Activated CD4-positive, alpha-beta memory T cell treated with anti-CD3 and anti-CD28 coated beads for 36 hours (primary cell): ENCODE results near the gene POLR2L. TPM values are rescaled to one million over a fixed set of nuclear protein-coding genes. Genes with fewer than 3 reads are reported as not detected.

ENCODE experiments used
- CTCF ChIA-PET: fragments of 350-600 bp; sonication (Branson Sonifier 250); formaldehyde crosslinking; loops from one replicate; lab custom pipeline; 2021; ENCODE audit warnings: antibody characterized with exemption, inconsistent platforms; lab: Charles Lee
- POLR2A ChIA-PET: fragments of 350-600 bp; sonication (Branson Sonifier 250); formaldehyde crosslinking; loops from one replicate; lab custom pipeline; 2021; ENCODE audit warnings: antibody characterized with exemption; lab: Charles Lee
- DNase-seq: peaks from one replicate; pipeline ENCODE4 v3.0.0-alpha.2; 2020
- H3K27ac Mint-ChIP-seq: one replicate; pipeline ENCODE4 v1.8.0; 2021; ENCODE audit warnings: mixed read lengths
- H3K27me3 Mint-ChIP-seq: one replicate; pipeline ENCODE4 v1.8.0; 2021; ENCODE audit warnings: mixed read lengths
- H3K36me3 Mint-ChIP-seq: one replicate; pipeline ENCODE4 v1.8.0; 2021; ENCODE audit warnings: mixed read lengths
- H3K4me1 Mint-ChIP-seq: one replicate; pipeline ENCODE4 v1.8.0; 2021; ENCODE audit warnings: low read depth, mixed read lengths
- H3K4me3 Mint-ChIP-seq: one replicate; pipeline ENCODE4 v1.8.0; 2021; ENCODE audit warnings: mild to moderate bottlenecking, mixed read lengths
- H3K9me3 Mint-ChIP-seq: one replicate; pipeline ENCODE4 v1.8.0; 2021; ENCODE audit warnings: mixed read lengths
- intact Hi-C: fragments of 100-400 bp; cut with micrococcal nuclease; formaldehyde crosslinking; loops from one replicate; pipeline ENCODE4 v1.15.1; 2023
- total RNA-seq, 2 experiments: library from RNA; stranded (reverse); gene quantifications; one replicate each; pipeline ENCODE4 v1.2.3, GENCODE V29; 2021

The POLR2L gene
- total RNA-seq, result 10 to 100 TPM; 70.4 to 74.0 TPM

DNA sequence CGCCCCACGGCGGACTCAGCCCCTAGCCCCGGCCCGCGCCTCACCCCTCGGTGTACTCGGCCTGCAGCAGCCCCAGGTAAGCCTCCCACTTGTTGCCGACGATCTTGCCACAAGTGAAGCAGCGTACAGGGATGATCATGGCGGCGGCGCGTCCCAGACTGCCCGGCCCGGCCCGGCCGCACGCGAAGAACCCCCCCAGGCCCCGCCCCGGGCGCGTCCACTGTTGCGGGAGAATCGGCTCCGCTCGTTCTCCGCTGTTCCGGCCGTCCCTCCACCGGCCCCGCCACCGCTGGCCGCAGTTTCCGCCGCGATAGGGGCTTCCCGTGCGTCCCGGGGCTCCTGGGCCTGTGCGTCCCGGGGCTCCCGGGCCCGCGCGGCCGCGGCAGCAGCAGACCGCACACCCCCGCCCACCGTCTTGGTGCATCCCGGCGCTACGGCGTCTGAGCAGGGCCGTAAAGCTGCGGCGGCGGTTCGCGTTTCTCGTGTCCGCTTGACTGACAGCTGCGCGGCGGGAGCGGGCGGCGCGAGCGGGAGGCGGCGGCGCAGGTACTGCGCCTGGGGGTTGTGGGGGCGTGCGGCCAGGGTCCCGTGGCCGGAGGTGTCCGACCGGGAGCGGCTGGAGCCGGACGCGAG is at the start of gene POLR2L, which contains the start of gene TSPAN4:
POLR2L (minus strand) TSS at position 160 of the 633 bp plus-strand sequence; CDS start at position 139, 21 bp downstream.
TSPAN4 (plus strand) TSS at position 483 of the 633 bp plus-strand sequence. CDS start 7,453 bp downstream, outside the sequence.
- peaks cover 4% of the 10 kb centered on the region for H3K27me3 Mint-ChIP-seq
- H3K9me3 Mint-ChIP-seq, result no peaks in the 10 kb centered on the region
- CTCF ChIA-PET, result interaction anchor here (0.6 to 2.6 kb wide), 5 partner anchors 10 to 209 kb away, joined by 3 to 11 read pairs (median 5); partner anchors contain the start of gene CD151
- peaks cover 22% of the 10 kb centered on the region for H3K4me1 Mint-ChIP-seq
- peaks cover 5% of the 10 kb centered on the region for H3K36me3 Mint-ChIP-seq
- peak; percentile 90 for DNase-seq
- peak within 1 kb of the TSS; percentile 85 for H3K4me3 Mint-ChIP-seq
- POLR2A ChIA-PET, result interaction anchor here (0.6 to 2.8 kb wide), 6 partner anchors 9 to 209 kb away, joined by 3 to 12 read pairs (median 3); partner anchors contain the start of genes CD151, GATD1 and RPLP2
- intact Hi-C loops, result loop anchor here (1.0 to 5.0 kb wide), 3 partner anchors 10 to 85 kb away; partner anchors contain the start of genes AP2A2, CD151 and CHID1
- peak within 1 kb of the TSS; percentile 74 for H3K27ac Mint-ChIP-seq

DNA sequence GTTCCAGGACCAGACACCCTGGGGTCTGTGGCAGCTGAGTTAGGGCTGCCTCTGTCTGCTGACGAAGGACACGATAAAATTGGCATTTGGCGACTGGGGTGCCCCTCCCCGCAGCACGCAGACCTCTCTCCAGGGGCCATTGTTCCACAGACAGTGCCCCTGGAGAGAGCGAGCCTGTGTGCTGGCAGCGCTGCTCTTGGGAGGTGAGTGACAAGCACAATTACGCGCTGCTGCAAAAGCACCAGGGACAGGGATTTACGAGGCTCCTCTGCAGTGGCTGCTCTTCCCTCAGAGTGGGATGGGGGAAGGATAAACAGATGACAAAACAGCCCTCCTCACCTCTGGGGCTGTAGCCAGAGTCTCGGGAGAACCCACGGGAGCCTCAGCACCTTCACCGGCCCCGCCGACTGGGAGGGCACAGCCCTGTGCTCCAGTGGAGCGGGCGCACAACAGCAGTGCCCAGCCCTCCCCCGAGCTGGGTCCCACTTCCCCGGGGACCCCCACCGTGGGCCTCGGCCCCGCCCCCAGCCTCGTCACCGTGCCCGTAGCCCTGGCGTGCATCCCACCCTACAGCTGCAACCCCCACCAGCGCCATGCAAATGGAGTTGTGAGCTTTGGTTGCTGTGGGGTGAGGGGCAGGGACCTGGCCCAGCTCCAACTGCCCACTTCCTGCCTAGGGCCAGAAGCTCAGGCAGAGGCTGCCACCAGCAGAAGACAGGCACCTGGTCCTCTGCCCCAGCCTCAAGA is 48.6 kb upstream of the POLR2L start:
- intact Hi-C loops, result no loop called here
- no peak overlapping the region for H3K4me3 Mint-ChIP-seq
- ChIA-PET POLR2A (no interaction called here), CTCF (no interaction called here)
- H3K9me3 Mint-ChIP-seq, result no peaks in the 10 kb centered on the region
- H3K4me1 Mint-ChIP-seq, result no peaks in the 10 kb centered on the region
- peaks cover 3% of the 10 kb centered on the region for H3K36me3 Mint-ChIP-seq
- DNase-seq, result no peak
- no peaks in the 10 kb centered on the region for H3K27me3 Mint-ChIP-seq
- H3K27ac Mint-ChIP-seq, result no peak overlapping the region

DNA sequence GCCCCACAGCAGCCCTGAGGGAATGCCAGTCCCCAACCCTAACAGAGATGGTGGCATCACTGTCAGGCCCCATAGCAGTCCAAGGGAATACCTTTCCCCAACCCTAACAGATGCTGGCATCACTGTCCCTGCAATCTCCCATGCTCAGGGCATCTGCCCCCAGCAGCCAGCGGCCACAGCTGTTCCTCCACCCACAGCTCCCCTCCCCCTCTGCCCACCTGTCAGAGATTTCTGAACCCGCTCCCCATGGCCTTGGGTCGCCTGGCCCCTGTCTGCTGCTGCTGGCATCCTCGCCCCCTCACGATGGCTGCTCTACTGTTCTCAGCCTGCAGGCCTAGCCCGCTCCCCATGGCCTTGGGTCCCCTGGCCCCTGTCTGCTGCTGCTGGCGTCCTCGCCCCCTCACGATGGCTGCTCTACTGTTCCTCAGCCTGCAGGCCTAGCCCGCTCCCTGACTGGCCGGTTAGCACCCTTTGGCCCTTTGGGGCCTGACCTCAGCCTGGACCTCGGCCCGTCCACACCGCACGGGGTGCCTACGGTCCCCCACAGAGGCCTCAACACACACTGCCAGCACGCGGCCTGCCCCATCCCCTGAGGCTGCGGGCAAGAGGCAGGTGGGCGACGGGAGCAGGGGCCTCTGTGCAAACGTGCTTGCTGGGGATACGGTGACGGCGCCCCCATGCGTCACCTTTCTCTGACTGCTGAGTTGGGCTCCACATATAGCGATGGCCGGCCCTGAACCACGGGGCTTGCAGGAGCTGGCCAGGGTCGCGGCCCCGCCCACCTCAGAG is 47.6 kb upstream of the POLR2L start:
- H3K27ac Mint-ChIP-seq, result no peak overlapping the region
- POLR2A ChIA-PET, result no interaction called here
- H3K4me1 Mint-ChIP-seq, result no peaks in the 10 kb centered on the region
- peaks cover 3% of the 10 kb centered on the region for H3K36me3 Mint-ChIP-seq
- no peak overlapping the region for H3K4me3 Mint-ChIP-seq
- no peaks in the 10 kb centered on the region for H3K27me3 Mint-ChIP-seq
- no peaks in the 10 kb centered on the region for H3K9me3 Mint-ChIP-seq
- CTCF ChIA-PET, result no interaction called here
- no peak for DNase-seq
- intact Hi-C loops, result no loop called here

DNA sequence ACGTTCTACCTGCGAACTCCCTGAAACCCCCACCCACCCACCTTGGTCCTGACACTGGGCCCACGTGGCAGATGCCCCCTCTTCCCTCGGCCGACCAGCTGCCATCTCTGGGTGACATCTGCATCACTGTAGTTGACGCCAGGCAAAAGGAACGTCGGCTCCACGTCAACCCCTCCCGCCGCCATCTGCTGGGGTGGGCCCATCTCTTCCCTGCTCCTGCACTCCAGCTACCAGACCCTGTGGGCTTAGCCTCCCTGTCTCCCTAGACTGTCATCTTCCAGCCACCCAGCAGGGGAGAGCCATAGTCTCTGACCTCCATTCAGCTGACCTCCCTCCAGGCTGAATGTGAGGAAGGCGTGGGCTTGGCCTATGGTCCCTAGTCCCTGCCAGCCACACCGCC is 46.9 kb upstream of the POLR2L start:
- CTCF ChIA-PET, result no interaction called here

DNA sequence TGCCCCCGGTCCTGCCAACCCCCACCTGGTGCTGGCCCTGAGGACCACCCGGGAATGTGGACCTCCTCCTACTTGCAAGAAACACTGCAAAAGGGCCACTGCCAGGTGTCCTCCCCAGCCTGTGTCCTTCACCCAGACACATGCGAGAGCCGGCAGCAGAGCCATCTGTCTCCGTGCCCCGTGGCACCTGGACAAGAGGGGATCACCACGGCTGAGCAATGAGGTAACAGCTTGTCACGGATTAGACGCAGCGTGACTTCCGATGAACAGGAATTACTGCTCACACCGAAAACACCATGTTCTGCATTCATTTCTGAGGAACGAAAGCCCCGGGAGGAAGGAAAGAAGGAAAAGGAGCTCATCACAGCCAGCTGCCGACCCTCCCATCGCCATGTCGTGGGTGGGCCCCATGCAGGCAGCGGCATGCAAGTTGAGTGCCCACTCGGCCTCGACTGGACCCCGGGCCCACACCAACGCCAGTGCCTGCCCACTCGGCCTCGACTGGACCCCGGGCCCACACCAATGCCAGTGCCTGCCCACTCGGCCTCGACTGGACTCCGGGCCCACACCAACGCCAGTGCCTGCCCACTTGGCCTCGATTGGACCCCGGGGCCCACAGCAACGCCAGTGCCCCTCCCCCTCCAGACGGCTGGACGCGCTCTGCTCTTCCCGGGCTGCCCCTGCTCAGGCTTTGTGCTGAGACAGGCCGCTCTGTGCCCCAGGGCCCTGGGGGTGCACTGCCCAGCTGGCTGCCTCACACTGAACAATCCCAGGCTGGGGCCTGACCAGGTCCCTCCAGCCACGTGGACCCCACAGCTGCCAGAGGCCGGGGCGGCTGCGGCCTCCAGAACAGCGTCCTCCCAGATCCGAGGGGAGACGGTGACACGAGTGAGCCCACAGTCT is 46.2 kb upstream of the POLR2L start:
- H3K27ac Mint-ChIP-seq, result no peak overlapping the region
- H3K27me3 Mint-ChIP-seq, result no peaks in the 10 kb centered on the region
- ChIA-PET CTCF (no interaction called here), POLR2A (no interaction called here)
- H3K4me3 Mint-ChIP-seq, result no peak overlapping the region
- H3K4me1 Mint-ChIP-seq, result no peaks in the 10 kb centered on the region
- H3K9me3 Mint-ChIP-seq, result no peaks in the 10 kb centered on the region
- intact Hi-C loops, result no loop called here
- DNase-seq, result no peak
- H3K36me3 Mint-ChIP-seq, result peaks cover 3% of the 10 kb centered on the region

More for the DNA sequence above, 46.9 kb upstream of the POLR2L start:
- Mint-ChIP-seq H3K27me3 (no peaks in the 10 kb centered on the region), H3K27ac (no peak overlapping the region), H3K36me3 (peaks cover 3% of the 10 kb centered on the region), H3K4me3 (no peak overlapping the region), H3K4me1 (no peaks in the 10 kb centered on the region), H3K9me3 (no peaks in the 10 kb centered on the region)
- DNase-seq, result no peak
- POLR2A ChIA-PET, result no interaction called here
- intact Hi-C loops, result no loop called here

DNA sequence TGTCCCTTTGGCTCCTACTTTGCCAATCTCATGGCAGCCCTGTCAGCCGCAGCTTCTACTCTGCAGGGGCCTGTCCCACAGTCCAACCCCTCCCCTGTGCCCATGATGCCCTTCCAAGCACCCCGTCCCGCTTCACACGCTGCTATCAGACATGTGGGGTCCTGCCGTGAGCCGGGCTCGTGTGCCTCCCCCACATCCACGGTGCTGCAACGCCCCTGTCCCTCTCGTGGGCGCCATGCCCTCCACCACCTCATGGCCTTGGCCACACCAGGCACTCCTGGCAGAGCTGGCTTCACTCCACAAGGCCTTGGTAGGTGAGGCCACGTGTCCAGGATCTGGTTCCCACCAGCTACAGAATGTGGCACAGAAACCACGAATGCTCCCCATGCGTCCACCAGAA is 45.3 kb upstream of the POLR2L start:
- no peaks in the 10 kb centered on the region for H3K9me3 Mint-ChIP-seq
- DNase-seq, result no peak
- peaks cover 7% of the 10 kb centered on the region for H3K36me3 Mint-ChIP-seq
- H3K4me3 Mint-ChIP-seq, result no peak overlapping the region
- no peaks in the 10 kb centered on the region for H3K4me1 Mint-ChIP-seq
- ChIA-PET POLR2A (no interaction called here), CTCF (no interaction called here)
- no peaks in the 10 kb centered on the region for H3K27me3 Mint-ChIP-seq
- intact Hi-C loops, result no loop called here
- no peak overlapping the region for H3K27ac Mint-ChIP-seq

DNA sequence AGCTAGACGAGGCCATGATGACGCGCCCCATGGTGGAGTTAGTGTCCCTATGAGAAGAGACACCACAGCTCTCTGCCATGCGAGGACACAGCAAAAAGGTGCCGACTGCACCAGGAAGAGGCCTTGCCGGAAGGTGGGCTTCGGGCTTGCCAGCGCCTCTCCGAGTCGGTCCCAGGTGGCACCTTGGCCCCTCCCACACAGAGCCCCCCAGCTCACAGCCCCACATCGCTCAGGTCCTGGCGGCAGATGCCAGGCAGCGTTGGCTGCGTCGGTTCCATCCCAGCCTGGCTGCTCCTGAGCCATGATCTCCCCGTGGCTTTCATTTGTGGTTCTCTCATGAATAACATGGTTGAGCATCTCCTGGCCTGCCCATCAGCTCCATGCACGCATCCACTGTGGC is 44.2 kb upstream of the POLR2L start:
- ChIA-PET POLR2A (no interaction called here), CTCF (interaction anchor here (0.6 kb wide), 1 partner anchor 18 kb away, joined by 4 read pairs; no protein-coding TSS in a partner anchor)
- Mint-ChIP-seq H3K4me1 (no peaks in the 10 kb centered on the region), H3K27me3 (no peaks in the 10 kb centered on the region), H3K36me3 (peaks cover 12% of the 10 kb centered on the region), H3K4me3 (no peak overlapping the region), H3K9me3 (no peaks in the 10 kb centered on the region), H3K27ac (no peak overlapping the region)
- intact Hi-C loops, result no loop called here
- no peak for DNase-seq

DNA sequence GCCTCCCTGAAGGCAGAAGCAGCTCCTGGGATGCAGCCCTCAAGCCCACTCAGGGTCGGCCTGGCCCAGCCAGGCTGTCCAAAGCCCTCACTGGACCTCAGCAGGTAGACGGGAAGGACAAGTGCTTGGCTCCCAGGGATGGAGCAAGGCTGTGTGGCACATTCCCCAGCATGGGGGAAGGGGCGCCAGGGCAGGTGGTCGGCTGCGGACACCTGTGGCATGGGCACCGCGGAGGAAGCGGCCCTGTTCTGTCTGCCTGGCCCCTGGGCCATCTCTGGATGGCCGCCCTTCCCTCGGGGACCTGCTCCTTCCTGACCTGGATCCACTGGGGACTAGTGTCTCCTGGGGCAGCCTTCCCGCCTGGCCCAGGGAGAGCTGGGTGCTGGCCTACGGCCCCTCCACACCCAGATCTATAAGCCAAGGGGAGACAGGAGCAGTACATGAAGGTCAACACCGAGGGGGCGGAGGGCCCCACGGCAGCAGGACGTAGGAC is 42.3 kb upstream of the POLR2L start:
- Mint-ChIP-seq H3K36me3 (peaks cover 15% of the 10 kb centered on the region), H3K4me3 (no peak overlapping the region), H3K27me3 (no peaks in the 10 kb centered on the region), H3K27ac (no peak overlapping the region), H3K4me1 (no peaks in the 10 kb centered on the region), H3K9me3 (no peaks in the 10 kb centered on the region)
- DNase-seq, result no peak
- intact Hi-C loops, result no loop called here
- CTCF ChIA-PET, result no interaction called here
- POLR2A ChIA-PET, result no interaction called here

DNA sequence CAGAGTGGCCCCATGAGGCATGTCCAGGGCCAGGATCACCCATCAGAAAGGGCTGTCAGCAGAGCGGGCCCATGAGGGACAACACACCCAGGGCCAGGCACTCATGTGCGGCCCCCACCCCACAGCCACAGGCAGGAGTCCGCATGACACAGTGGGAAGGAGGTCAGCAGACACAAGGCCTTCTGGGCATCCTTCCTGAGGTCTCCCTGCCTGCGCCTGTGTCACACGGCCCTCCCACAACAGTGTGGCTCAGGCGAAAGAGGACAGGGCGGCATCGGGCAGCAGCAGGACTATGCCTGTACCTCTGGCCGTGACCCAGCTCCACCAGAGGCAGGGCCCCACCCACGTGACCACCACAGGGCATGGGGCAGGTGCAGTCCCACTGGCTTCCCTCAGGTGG is 41.2 kb upstream of the POLR2L start:
- Mint-ChIP-seq H3K36me3 (peaks cover 19% of the 10 kb centered on the region), H3K27me3 (no peaks in the 10 kb centered on the region), H3K27ac (no peak overlapping the region), H3K4me1 (no peaks in the 10 kb centered on the region), H3K4me3 (no peak overlapping the region), H3K9me3 (no peaks in the 10 kb centered on the region)
- no peak for DNase-seq
- POLR2A ChIA-PET, result no interaction called here
- intact Hi-C loops, result no loop called here
- CTCF ChIA-PET, result no interaction called here

DNA sequence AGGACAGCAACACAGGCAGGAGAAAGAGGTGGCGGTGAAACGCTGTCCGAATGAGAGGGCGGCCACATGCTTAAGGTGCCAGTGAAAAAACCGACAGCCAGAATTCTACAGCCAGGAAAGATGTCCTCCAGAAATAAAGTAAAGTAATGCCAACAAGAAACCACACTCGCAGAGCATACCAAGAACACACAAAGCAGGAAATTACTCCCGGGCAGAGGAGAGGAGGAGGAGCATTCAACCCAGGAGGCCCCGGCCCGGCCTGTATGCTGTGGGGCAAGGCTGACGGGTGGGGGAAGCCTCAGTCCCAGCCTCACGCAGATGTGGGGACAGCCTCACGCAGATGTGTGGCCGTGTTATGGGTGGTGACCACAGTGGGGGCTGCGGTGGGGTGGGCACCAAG is 40.3 kb upstream of the POLR2L start:
- DNase-seq, result no peak
- POLR2A ChIA-PET, result no interaction called here
- intact Hi-C loops, result no loop called here
- no peaks in the 10 kb centered on the region for H3K27me3 Mint-ChIP-seq
- H3K4me3 Mint-ChIP-seq, result no peak overlapping the region
- CTCF ChIA-PET, result no interaction called here
- no peaks in the 10 kb centered on the region for H3K4me1 Mint-ChIP-seq
- no peaks in the 10 kb centered on the region for H3K9me3 Mint-ChIP-seq
- peaks cover 21% of the 10 kb centered on the region for H3K36me3 Mint-ChIP-seq
- H3K27ac Mint-ChIP-seq, result no peak overlapping the region

DNA sequence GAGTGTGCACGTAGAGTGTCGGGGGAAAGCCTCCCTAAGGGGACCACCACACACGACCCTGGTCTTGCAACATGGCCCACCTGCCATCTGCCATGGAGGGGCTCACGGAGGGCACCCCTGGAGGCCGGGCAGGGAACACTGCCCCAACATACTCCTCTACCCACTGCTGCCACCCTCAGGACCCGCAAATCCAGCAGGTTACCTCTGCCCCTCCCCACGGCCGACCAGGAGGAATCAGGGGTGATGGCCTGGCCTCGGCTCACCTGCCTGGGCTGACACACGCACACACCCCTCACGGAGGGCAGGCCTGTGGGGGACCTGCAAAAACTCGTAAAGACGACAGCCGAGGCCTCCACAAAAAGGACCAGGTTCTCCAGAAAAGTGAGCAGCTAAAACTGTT is 38.1 kb upstream of the POLR2L start:
- POLR2A ChIA-PET, result no interaction called here

More for the DNA sequence above, 38.1 kb upstream of the POLR2L start:
- CTCF ChIA-PET, result no interaction called here
- Mint-ChIP-seq H3K4me3 (no peak overlapping the region), H3K27me3 (no peaks in the 10 kb centered on the region), H3K4me1 (no peaks in the 10 kb centered on the region), H3K27ac (no peak overlapping the region), H3K36me3 (peaks cover 17% of the 10 kb centered on the region), H3K9me3 (no peaks in the 10 kb centered on the region)
- intact Hi-C loops, result no loop called here
- DNase-seq, result no peak
